Fibroblast of mammary gland (primary cell): Measurements from ENCODE around the gene ZP3.
"Not testable (repeated sequence)": the region's sequence is repeated elsewhere in the genome, so short reads cannot be mapped to it uniquely, and the experiment has no call there.

Source experiments
- DNase-seq: peaks from one replicate; pipeline ENCODE4 v3.0.0-alpha.2; 2010; ENCODE audit warnings: low read depth
- H3K4me3 ChIP-seq: 2 replicates; pipeline ENCODE4 v1.5.1; 2011; ENCODE audit warnings: low read depth, mild to moderate bottlenecking, low read length, moderate library complexity; ENCODE audit not compliant: control insufficient read depth
- TF ChIP-seq, protein P1 (sequence below): conservative IDR thresholded peaks from 2 replicates; pipeline ENCODE4 v1.5.1; 2011; ENCODE audit warnings: low read depth, low read length, inconsistent platforms; ENCODE audit not compliant: control insufficient read depth, insufficient read depth

Gene ZP3

DNA sequence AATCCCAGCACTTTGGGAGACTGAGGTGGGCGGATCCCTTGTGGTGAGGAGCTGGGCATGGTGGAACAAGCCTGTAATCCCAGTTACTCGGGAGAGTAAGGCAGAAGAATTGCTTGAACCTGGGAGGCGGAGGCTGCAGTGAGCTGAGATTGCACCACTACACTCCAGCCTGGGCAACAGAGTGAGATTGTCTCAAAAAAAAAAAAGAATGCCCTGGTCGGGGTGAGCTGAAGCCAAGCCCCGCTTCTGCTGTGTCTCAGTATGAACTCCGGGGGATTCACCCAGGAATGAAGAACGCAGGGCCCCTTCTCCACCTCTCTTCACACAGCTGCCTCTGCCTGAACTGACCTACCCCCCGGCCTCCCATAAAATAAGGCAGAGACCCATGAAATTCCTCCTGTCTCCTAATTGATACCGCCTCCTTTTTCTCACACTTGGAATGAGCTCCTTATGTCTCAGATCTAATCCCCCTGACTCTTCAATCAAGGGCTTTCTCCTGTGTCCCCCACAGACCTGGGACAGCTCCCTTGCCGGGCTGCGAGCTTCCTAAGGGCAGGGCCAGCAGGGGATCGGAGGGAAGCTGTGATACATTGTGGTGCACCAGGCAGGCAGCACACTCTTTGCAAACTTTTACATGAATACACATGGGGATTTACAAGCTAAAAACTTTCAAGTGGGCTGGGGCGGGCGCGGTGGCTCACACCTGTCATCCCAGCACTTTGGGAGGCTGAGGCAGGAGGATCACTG is 911 bp upstream of the ZP3 start:
- TF ChIP-seq, protein P1, sequence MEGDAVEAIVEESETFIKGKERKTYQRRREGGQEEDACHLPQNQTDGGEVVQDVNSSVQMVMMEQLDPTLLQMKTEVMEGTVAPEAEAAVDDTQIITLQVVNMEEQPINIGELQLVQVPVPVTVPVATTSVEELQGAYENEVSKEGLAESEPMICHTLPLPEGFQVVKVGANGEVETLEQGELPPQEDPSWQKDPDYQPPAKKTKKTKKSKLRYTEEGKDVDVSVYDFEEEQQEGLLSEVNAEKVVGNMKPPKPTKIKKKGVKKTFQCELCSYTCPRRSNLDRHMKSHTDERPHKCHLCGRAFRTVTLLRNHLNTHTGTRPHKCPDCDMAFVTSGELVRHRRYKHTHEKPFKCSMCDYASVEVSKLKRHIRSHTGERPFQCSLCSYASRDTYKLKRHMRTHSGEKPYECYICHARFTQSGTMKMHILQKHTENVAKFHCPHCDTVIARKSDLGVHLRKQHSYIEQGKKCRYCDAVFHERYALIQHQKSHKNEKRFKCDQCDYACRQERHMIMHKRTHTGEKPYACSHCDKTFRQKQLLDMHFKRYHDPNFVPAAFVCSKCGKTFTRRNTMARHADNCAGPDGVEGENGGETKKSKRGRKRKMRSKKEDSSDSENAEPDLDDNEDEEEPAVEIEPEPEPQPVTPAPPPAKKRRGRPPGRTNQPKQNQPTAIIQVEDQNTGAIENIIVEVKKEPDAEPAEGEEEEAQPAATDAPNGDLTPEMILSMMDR: no peak
- no peak for DNase-seq
- no peak overlapping the region for H3K4me3 ChIP-seq

DNA sequence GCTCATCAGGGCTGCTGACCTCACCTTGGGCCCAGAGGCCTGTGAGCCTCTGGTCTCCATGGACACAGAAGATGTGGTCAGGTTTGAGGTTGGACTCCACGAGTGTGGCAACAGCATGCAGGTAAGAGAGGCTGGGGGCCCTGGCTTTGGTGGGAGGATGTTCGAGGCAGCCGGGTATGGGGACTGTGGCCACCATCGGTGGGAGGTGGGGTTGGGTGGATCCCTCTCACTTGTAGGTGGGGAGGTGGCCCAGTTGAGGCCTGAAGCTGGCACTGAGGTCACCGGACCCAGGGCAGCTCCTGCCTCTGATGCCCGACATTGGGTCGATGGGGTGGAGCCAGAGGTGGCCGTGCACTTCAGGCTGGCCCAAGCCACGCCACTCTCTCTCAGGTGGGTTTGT is 406 bp downstream of the ZP3 start:
- no peak for DNase-seq
- H3K4me3 ChIP-seq: no peak overlapping the region
- TF ChIP-seq, protein P1: no peak

DNA sequence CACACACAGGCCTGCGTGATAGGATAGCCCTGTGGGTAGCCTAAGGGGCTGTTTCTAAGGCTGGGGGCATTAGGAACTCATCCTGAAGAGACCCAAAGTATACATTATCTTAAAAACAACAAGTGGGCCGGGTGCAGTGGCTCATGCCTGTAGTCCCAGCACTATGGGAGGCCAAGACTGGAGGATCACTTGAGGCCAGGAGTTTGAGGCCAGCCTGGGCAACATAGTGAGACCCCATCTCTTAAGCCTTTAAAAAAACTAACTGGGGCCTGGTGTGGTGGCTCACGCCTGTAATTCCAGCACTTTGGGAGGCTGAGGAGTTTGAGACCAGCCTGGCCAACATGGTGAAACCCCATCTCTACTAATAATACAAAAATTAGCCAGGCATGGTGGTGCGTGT is 808 bp downstream of the ZP3 start:
- not testable (repeated sequence) for DNase-seq, H3K4me3 ChIP-seq

DNA sequence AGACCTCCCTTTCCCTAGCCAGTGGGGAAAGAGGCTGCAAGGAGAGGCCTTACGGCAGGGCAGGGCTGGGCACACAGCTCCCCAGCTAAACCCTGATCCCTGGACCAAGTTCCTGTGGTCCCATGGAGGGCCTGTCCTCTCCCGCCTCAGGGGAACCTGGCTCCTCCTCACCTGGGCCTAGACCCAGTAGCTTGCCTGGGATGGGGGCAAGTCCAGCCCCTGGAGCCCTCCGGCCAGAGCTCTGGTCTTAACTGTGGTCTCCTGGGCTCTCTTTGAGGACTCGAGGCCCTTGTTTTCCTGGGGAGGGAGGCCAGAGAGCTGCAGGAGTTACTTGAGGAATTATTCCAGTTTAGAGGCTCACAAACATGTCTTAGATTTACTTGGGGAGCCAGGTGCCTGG is 1.5 kb downstream of the ZP3 start:
- TF ChIP-seq, protein P1: no peak
- no peak overlapping the region for H3K4me3 ChIP-seq
- DNase-seq: no peak

DNA sequence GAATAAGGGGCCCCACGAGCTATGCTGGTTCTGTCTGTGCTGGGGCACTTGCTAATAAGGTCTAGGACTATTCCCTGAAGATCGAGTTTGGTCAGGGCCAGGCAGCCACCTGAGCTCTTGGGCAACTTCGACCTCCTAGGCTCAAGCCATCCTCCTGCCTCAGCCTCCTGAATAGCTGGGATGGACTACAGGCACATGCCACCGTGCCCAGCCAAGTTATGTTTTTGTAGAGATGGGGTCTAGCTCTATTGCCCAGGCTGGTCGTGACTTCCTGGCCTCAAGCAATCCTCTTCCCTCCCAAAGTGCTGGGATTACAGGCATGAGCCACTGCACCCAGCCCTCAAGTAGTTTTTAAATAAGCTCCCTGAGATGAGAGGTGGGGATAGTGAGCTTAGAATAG is 2.9 kb downstream of the ZP3 start:
- TF ChIP-seq, protein P1: no peak
- no peak for DNase-seq

DNA sequence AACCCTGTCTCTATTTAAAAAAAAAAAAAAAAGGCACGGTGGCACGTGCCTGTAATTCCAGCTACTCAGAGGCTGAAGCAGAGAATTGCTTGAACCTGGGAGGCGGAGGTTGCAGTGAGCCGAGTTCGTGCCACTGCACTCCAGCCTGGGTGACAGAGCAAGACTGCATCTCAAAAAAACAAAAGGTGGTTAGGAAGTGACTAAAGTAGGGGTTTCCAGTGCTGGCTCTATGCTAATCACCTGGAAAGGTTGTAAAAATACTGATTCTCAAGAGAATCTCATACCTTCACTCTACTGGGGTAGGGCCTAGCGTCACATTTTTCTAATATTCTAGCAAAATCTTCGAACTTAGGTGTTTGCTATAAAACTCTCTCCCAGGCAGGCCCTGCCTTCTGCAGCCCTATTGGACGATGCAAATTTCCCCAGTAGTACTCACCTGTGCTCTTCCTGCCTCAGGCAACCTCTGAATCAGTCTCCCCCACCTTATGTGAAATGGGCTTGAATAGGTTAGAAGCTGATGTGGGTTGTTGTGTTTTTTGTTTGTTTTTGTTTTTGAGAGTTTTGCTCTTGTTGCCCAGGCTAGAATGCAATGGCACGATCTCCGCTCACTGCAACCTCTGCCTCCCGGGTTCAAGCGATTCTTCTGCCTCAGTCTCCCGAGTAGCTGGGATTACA is 3.5 kb downstream of the ZP3 start:
- no peak overlapping the region for H3K4me3 ChIP-seq
- no peak for DNase-seq
- TF ChIP-seq, protein P1: no peak

More for the DNA sequence above, 2.9 kb downstream of the ZP3 start:
- no peak overlapping the region for H3K4me3 ChIP-seq
